ENCODE measurements around the gene TMC1.

DNA sequence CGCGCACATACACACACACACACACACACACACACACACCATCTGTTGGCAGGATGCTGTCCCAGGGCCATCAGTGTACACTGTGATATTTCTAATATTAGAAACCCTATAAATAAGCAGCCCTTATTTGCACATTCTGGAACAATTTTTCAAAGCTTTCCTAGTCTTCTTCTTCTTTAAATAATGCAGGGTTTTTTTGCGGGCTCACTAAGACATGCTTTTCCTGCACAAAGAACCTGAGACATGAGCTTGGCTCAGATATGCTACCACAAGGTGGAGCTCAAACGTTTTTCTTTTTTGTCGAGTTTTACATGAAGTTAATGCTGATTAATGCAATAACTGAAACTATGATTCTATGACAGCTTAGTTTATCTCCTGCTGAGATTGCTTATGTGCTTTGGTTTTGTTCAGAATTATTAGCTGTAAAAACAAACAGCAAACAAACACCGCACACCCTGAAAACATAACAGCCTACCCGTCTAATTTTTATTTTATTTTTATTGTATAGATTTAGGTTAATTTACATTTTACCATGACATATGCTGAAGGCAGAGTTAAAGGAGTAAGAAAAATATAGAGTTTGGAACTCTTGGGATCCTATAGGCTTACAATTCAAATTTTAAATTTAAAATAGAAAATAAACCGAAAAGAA lies 335.7 kb downstream of the TMC1 start:
- TF ChIP-seq, protein P1, sequence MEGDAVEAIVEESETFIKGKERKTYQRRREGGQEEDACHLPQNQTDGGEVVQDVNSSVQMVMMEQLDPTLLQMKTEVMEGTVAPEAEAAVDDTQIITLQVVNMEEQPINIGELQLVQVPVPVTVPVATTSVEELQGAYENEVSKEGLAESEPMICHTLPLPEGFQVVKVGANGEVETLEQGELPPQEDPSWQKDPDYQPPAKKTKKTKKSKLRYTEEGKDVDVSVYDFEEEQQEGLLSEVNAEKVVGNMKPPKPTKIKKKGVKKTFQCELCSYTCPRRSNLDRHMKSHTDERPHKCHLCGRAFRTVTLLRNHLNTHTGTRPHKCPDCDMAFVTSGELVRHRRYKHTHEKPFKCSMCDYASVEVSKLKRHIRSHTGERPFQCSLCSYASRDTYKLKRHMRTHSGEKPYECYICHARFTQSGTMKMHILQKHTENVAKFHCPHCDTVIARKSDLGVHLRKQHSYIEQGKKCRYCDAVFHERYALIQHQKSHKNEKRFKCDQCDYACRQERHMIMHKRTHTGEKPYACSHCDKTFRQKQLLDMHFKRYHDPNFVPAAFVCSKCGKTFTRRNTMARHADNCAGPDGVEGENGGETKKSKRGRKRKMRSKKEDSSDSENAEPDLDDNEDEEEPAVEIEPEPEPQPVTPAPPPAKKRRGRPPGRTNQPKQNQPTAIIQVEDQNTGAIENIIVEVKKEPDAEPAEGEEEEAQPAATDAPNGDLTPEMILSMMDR (IDR thresholded peaks at IDR 0.05; ENCODE audit: borderline replicate concordance, extremely low read depth, low read length, poor library complexity, severe bottlenecking) = peak; percentile 69
- no peak for TF ChIP-seq EZH2 (IDR thresholded peaks at IDR 0.05; ENCODE audit: borderline replicate concordance, low read depth, low read length, severe bottlenecking)
